Effector memory CD4-positive, alpha-beta T cell (primary cell): ENCODE data around the gene TNFAIP8L3.

Source experiments
- DNase-seq, 3 donors: peaks; one replicate each; pipeline ENCODE4 v3.0.0-alpha.2; 2020
- H3K27ac ChIP-seq: 2 replicates; pipeline ENCODE4 v1.7.0; 2013; ENCODE audit warnings: mild to moderate bottlenecking, low read length, moderate library complexity; ENCODE audit not compliant: insufficient read depth, poor library complexity, severe bottlenecking
- H3K27me3 ChIP-seq: replicated peaks from 2 replicates; pipeline ENCODE4 v1.7.0; 2013; ENCODE audit warnings: mild to moderate bottlenecking, low read length; ENCODE audit not compliant: insufficient read depth, control insufficient read depth, poor library complexity, severe bottlenecking
- H3K36me3 ChIP-seq: 2 replicates; pipeline ENCODE4 v1.7.0; 2013; ENCODE audit warnings: mild to moderate bottlenecking, low read length, moderate library complexity; ENCODE audit not compliant: control insufficient read depth, insufficient read depth
- H3K4me1 ChIP-seq: 2 replicates; pipeline ENCODE4 v1.7.0; 2013; ENCODE audit warnings: low read length, mild to moderate bottlenecking; ENCODE audit not compliant: control insufficient read depth, insufficient read depth, poor library complexity, severe bottlenecking
- H3K4me3 ChIP-seq: 2 replicates; pipeline ENCODE4 v1.7.0; 2013; ENCODE audit warnings: low read length, low read depth, mild to moderate bottlenecking; ENCODE audit not compliant: insufficient read depth, poor library complexity, severe bottlenecking
- H3K9me3 ChIP-seq: 2 replicates; pipeline ENCODE4 v1.7.0; 2013; ENCODE audit warnings: mild to moderate bottlenecking, low read length, moderate library complexity; ENCODE audit not compliant: control insufficient read depth

The TNFAIP8L3 gene

GRCh38 chr15:51103330-51103729 is 8.6 kb upstream of the TNFAIP8L3 start:
- Histone ChIP-seq H3K27ac (no peak overlapping the region), H3K4me3 (no peak overlapping the region), H3K27me3 (peaks cover 9% of the 10 kb centered on the region), H3K9me3 (no peaks in the 10 kb centered on the region), H3K36me3 (no peaks in the 10 kb centered on the region), H3K4me1 (no peaks in the 10 kb centered on the region)
- no peak for DNase-seq

- H3K4me3 ChIP-seq, result no peak overlapping the region
- H3K27me3 ChIP-seq, result peaks cover 9% of the 10 kb centered on the region
- H3K27ac ChIP-seq, result no peak overlapping the region
- no peaks in the 10 kb centered on the region for H3K36me3 ChIP-seq
- no peaks in the 10 kb centered on the region for H3K4me1 ChIP-seq
- H3K9me3 ChIP-seq, result no peaks in the 10 kb centered on the region
- DNase-seq, result no peak
These were observed 6.2 kb upstream of the TNFAIP8L3 start for GRCh38 chr15:51100785-51101489.

GRCh38 chr15:51099185-51099584 is 4.5 kb upstream of the TNFAIP8L3 start:
- H3K27me3 ChIP-seq, result peaks cover 9% of the 10 kb centered on the region
- no peak for DNase-seq
- peaks cover 2% of the 10 kb centered on the region for H3K4me1 ChIP-seq
- no peaks in the 10 kb centered on the region for H3K9me3 ChIP-seq
- H3K4me3 ChIP-seq, result no peak overlapping the region
- no peak overlapping the region for H3K27ac ChIP-seq
- no peaks in the 10 kb centered on the region for H3K36me3 ChIP-seq

- H3K27me3 ChIP-seq, result peaks cover 9% of the 10 kb centered on the region
- DNase-seq, result no peak
These were observed 3.6 kb upstream of the TNFAIP8L3 start for GRCh38 chr15:51098331-51098619.

GRCh38 chr15:51097553-51098330 is 3.0 kb upstream of the TNFAIP8L3 start:
- DNase-seq, result no peak
- no peak overlapping the region for H3K4me3 ChIP-seq
- H3K9me3 ChIP-seq, result no peaks in the 10 kb centered on the region
- peaks cover 9% of the 10 kb centered on the region for H3K27me3 ChIP-seq
- H3K36me3 ChIP-seq, result no peaks in the 10 kb centered on the region
- no peak overlapping the region for H3K27ac ChIP-seq
- peaks cover 10% of the 10 kb centered on the region for H3K4me1 ChIP-seq

More at GRCh38 chr15:51098331-51098619, 3.6 kb upstream of the TNFAIP8L3 start:
- Histone ChIP-seq H3K27ac (no peak overlapping the region), H3K9me3 (no peaks in the 10 kb centered on the region), H3K4me1 (peaks cover 10% of the 10 kb centered on the region), H3K36me3 (no peaks in the 10 kb centered on the region), H3K4me3 (no peak overlapping the region)

GRCh38 chr15:51096976-51097375 is 2.3 kb upstream of the TNFAIP8L3 start:
- H3K36me3 ChIP-seq, result no peaks in the 10 kb centered on the region
- no peak overlapping the region for H3K27ac ChIP-seq
- no peak overlapping the region for H3K4me3 ChIP-seq
- H3K9me3 ChIP-seq, result no peaks in the 10 kb centered on the region
- H3K27me3 ChIP-seq, result peaks cover 9% of the 10 kb centered on the region
- peaks cover 10% of the 10 kb centered on the region for H3K4me1 ChIP-seq
- DNase-seq, result no peak

GRCh38 chr15:51095681-51096331 is 1.1 kb upstream of the TNFAIP8L3 start:
- Histone ChIP-seq H3K4me3 (no peak overlapping the region), H3K9me3 (no peaks in the 10 kb centered on the region), H3K27me3 (peaks cover 9% of the 10 kb centered on the region), H3K36me3 (no peaks in the 10 kb centered on the region), H3K27ac (no peak overlapping the region), H3K4me1 (peaks cover 10% of the 10 kb centered on the region)
- no peak for DNase-seq

- DNase-seq, result no peak
- H3K27ac ChIP-seq, result no peak overlapping the region
- peaks cover 4% of the 10 kb centered on the region for H3K27me3 ChIP-seq
- no peaks in the 10 kb centered on the region for H3K9me3 ChIP-seq
- no peak overlapping the region for H3K4me3 ChIP-seq
- H3K36me3 ChIP-seq, result no peaks in the 10 kb centered on the region
- peaks cover 10% of the 10 kb centered on the region for H3K4me1 ChIP-seq
These were observed 684 bp downstream of the TNFAIP8L3 start for GRCh38 chr15:51093839-51094605.

GRCh38 chr15:51093488-51093838 is 1.2 kb downstream of the TNFAIP8L3 start:
- Histone ChIP-seq H3K36me3 (no peaks in the 10 kb centered on the region), H3K9me3 (no peaks in the 10 kb centered on the region), H3K27ac (no peak overlapping the region), H3K4me1 (peaks cover 10% of the 10 kb centered on the region), H3K27me3 (peaks cover 5% of the 10 kb centered on the region), H3K4me3 (no peak overlapping the region)
- no peak for DNase-seq
